NT2/D1 (cell line): ENCODE results near the gene CHMP6.

ENCODE experiments used
- YY1 ChIP-seq: IDR thresholded peaks from 2 replicates; pipeline ENCODE4 v1.6.1; 2011; ENCODE audit not compliant: insufficient read length, insufficient read depth
- ZNF274 ChIP-seq: IDR thresholded peaks from 2 replicates; pipeline ENCODE4 v1.6.1; 2011; ENCODE audit warnings: mild to moderate bottlenecking, low read depth, low read length

GRCh38 chr17:80978499-80979497 is 12.8 kb upstream of the CHMP6 start:
- TF ChIP-seq ZNF274 (no peak), YY1 (no peak)
